Keratinocyte (primary cell): ENCODE results near the gene BPTF. TPM values are rescaled to one million over a fixed set of nuclear protein-coding genes. Genes with fewer than 3 reads are reported as not detected.
"Not testable (repeated sequence)": the region's sequence is repeated elsewhere in the genome, so short reads cannot be mapped to it uniquely, and the experiment has no call there.

ENCODE experiments used
- DNase-seq: peaks from one replicate; pipeline ENCODE4 v3.0.0-alpha.2; 2011; ENCODE audit warnings: low read depth, missing footprints, low spot score
- FAIRE-seq: peaks from 2 replicates; lab custom pipeline; 2011; peaks lifted over from hg19 to GRCh38; lab: Jason Lieb, UNC
- H2AFZ ChIP-seq: 2 replicates; pipeline ENCODE4 v1.6.0; 2012; ENCODE audit warnings: low read length, control low read depth, inconsistent platforms; ENCODE audit not compliant: control insufficient read depth
- H3K27ac ChIP-seq: 2 replicates; pipeline ENCODE4 v1.5.1; 2011; ENCODE audit warnings: low read length; ENCODE audit not compliant: control insufficient read depth, insufficient read depth
- H3K27me3 ChIP-seq: 3 replicates; pipeline ENCODE4 v1.6.0; 2011; ENCODE audit warnings: low read length; ENCODE audit not compliant: control insufficient read depth, insufficient read depth; ENCODE audit errors: extremely low read depth
- H3K36me3 ChIP-seq, 2 experiments: 2 replicates in 1 of 2; 3 replicates in 1 of 2; pipeline ENCODE4 v1.5.1; 2011; ENCODE audit warnings: low read length in 2 of 2, mild to moderate bottlenecking in 1 of 2; ENCODE audit not compliant: control insufficient read depth in 2 of 2, insufficient read depth in 2 of 2; ENCODE audit errors: extremely low read depth in 1 of 2
- H3K4me1 ChIP-seq: 3 replicates; pipeline ENCODE4 v1.5.1; 2011; ENCODE audit warnings: low read length; ENCODE audit not compliant: control insufficient read depth, insufficient read depth; ENCODE audit errors: extremely low read depth
- H3K4me2 ChIP-seq: 3 replicates; pipeline ENCODE4 v1.6.0; 2011; ENCODE audit warnings: low read depth, low read length; ENCODE audit not compliant: control insufficient read depth, insufficient read depth; ENCODE audit errors: extremely low read depth
- H3K4me3 ChIP-seq, 3 experiments: fragments of 200-600 bp in 1 of 3; sonication (generic) in 1 of 3; 2 replicates in 2 of 3; 3 replicates in 1 of 3; pipeline ENCODE4 v1.5.1; 2011 to 2016; ENCODE audit warnings: low read length in 3 of 3, mild to moderate bottlenecking in 3 of 3, control low read depth in 2 of 3, inconsistent platforms in 1 of 3, low read depth in 1 of 3, mixed read lengths in 1 of 3, mixed run types in 1 of 3, moderate library complexity in 1 of 3; ENCODE audit not compliant: control insufficient read depth in 2 of 3, insufficient read depth in 2 of 3; ENCODE audit errors: extremely low read depth in 1 of 3
- H3K79me2 ChIP-seq: 2 replicates; pipeline ENCODE4 v1.6.0; 2012; ENCODE audit warnings: low read length; ENCODE audit not compliant: control insufficient read depth, insufficient read depth
- H3K9ac ChIP-seq: 3 replicates; pipeline ENCODE4 v1.6.0; 2011; ENCODE audit warnings: low read length; ENCODE audit not compliant: control insufficient read depth, insufficient read depth; ENCODE audit errors: extremely low read depth
- H3K9me1 ChIP-seq: 3 replicates; pipeline ENCODE4 v1.6.0; 2011; ENCODE audit warnings: low read length; ENCODE audit not compliant: control insufficient read depth, insufficient read depth; ENCODE audit errors: extremely low read depth
- H3K9me3 ChIP-seq: 2 replicates; pipeline ENCODE4 v1.5.1; 2012; ENCODE audit warnings: low read depth, low read length; ENCODE audit not compliant: control insufficient read depth
- H4K20me1 ChIP-seq: 3 replicates; pipeline ENCODE4 v1.6.0; 2011; ENCODE audit warnings: low read length; ENCODE audit not compliant: control insufficient read depth, insufficient read depth; ENCODE audit errors: extremely low read depth
- CTCF ChIP-seq, 3 experiments: IDR thresholded peaks in 1 of 3; conservative IDR thresholded peaks in 1 of 3; optimal IDR thresholded peaks in 1 of 3; 2 replicates in 2 of 3; 3 replicates in 1 of 3; pipeline versions ENCODE3 to v1.5.1; 2011; ENCODE audit warnings: low read length in 3 of 3, mild to moderate bottlenecking in 3 of 3, moderate library complexity in 2 of 3, control low read depth in 1 of 3, inconsistent platforms in 1 of 3; ENCODE audit not compliant: insufficient read depth in 2 of 3; ENCODE audit errors: extremely low read depth in 1 of 3
- EZH2 ChIP-seq: IDR thresholded peaks from one replicate; pipeline ENCODE4 v1.6.1; 2012; ENCODE audit warnings: inconsistent platforms, mild to moderate bottlenecking, low read length, moderate library complexity
- dilution Hi-C: fragments of 300-500 bp; cut with MboI; formaldehyde crosslinking; loops from one replicate; pipeline ENCODE4 v1.7.0; 2020; ENCODE audit warnings: low sequenced_read_pairs; ENCODE audit not compliant: extremely low pct_ligation_motif_present
- polyA plus RNA-seq, 5 experiments: library from polyadenylated mRNA; depleted of rRNA in 3 of 5; stranded (reverse) in 3 of 5; stranded (forward) in 1 of 5; unstranded in 1 of 5; fragments of >200 nt; gene quantifications; 1 replicate in 1 of 5; 2 replicates in 3 of 5; 3 replicates in 1 of 5; pipeline versions ENCODE4 v1.2.1 to v1.2.3, GENCODE V29; 2011 to 2012; ENCODE audit warnings: missing spikeins in 2 of 5, low read depth in 1 of 5, low replicate concordance in 1 of 5

The BPTF gene
- polyA plus RNA-seq, 1 donor (not counting 4 experiments of a cell fraction or from before 2014, with no cell fraction given): 28.3 TPM

DNA sequence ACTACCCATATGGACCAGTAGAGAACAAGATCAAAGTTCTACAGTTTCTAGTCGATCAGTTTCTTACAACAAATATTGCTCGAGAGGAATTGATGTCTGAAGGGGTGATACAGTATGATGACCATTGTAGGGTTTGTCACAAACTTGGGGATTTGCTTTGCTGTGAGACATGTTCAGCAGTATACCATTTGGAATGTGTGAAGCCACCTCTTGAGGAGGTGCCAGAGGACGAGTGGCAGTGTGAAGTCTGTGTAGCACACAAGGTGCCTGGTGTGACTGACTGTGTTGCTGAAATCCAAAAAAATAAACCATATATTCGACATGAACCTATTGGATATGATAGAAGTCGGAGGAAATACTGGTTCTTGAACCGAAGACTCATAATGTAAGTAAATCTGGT lies 29.1 kb downstream of the BPTF start:
- FAIRE-seq: no peak
- peaks cover 2% of the 10 kb centered on the region for H4K20me1 ChIP-seq
- dilution Hi-C loops: no loop called here

DNA sequence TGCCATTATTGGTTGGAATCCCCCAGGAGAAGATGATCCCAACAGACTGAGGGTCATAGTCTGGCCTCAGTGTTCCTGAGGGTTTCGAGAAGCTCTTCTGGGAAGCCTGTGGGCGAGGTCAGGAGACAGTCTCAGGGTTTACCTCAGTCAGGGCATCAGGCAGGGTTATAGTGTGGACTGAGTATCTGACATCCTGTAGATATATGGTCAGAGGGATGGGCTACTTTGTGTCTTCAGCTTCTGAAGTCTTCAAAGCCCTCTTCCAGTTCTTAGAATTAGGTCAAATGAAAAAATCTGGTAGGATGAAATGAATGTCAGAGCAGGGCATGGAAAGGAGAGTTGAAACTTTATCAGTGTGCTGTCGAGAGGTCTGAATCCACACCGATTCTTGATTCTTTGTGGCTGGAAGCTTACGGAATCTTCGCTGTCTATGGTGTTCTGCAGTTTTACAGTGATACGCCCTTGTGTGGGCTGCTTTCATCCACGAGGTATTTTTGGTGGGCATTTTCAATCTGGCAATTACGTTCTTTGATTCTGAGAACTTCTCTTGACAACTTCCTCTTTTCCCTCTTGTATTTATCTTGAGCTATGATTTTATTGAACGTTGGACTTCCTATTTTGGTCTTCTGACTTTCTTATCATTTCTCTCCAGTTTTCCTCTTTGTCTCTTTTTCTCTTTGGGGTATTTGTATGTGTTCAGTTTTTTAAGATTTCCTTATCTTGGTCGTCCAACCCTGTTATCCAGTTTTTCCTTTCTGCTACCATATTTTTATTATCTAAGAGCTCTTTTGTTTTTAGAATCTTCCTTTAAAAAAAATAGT lies 30.4 kb downstream of the BPTF start:
- Histone ChIP-seq H3K4me1 (no peaks in the 10 kb centered on the region), H3K9me3 (no peaks in the 10 kb centered on the region), H3K27me3 (no peaks in the 10 kb centered on the region), H3K36me3 (peaks cover 5 to 15% of the 10 kb centered on the region in 2 experiments), H2AFZ (no peak overlapping the region), H3K79me2 (peaks cover 71% of the 10 kb centered on the region), H3K9ac (no peak overlapping the region), H3K4me3 (no peak overlapping the region), H4K20me1 (peaks cover 2% of the 10 kb centered on the region), H3K27ac (no peak overlapping the region), H3K9me1 (no peaks in the 10 kb centered on the region), H3K4me2 (no peak overlapping the region)
- TF ChIP-seq CTCF (optimal IDR thresholded peaks at IDR 0.05 in 1 of 3, IDR thresholded peaks at IDR 0.05 in 1 of 3, conservative IDR thresholded peaks at IDR 0.05 in 1 of 3; ENCODE audit: extremely low read depth in 1 of 3, insufficient read depth in 2 of 3, low read length in 3 of 3): no peak
- no peak for TF ChIP-seq EZH2
- DNase-seq (no peak), FAIRE-seq (no peak)
- dilution Hi-C loops: no loop called here

More for the DNA sequence above, 29.1 kb downstream of the BPTF start:
- H3K9me3 ChIP-seq: no peaks in the 10 kb centered on the region
- H3K4me2 ChIP-seq: no peak overlapping the region
- H3K27me3 ChIP-seq: no peaks in the 10 kb centered on the region
- H2AFZ ChIP-seq: no peak overlapping the region
- no peak for DNase-seq
- no peaks in the 10 kb centered on the region for H3K9me1 ChIP-seq
- H3K79me2 ChIP-seq: peaks cover 80% of the 10 kb centered on the region
- peaks cover 5 to 15% of the 10 kb centered on the region in 2 experiments for H3K36me3 ChIP-seq
- no peak overlapping the region for H3K27ac ChIP-seq
- H3K9ac ChIP-seq: no peak overlapping the region
- H3K4me1 ChIP-seq: no peaks in the 10 kb centered on the region
- H3K4me3 ChIP-seq: no peak overlapping the region
- no peak for TF ChIP-seq EZH2
- TF ChIP-seq CTCF (optimal IDR thresholded peaks at IDR 0.05 in 1 of 3, IDR thresholded peaks at IDR 0.05 in 1 of 3, conservative IDR thresholded peaks at IDR 0.05 in 1 of 3; ENCODE audit: extremely low read depth in 1 of 3, insufficient read depth in 2 of 3, low read length in 3 of 3): no peak

GRCh38 chr17:67856402-67856801 lies 31.1 kb downstream of the BPTF start:
- H3K27ac ChIP-seq, H3K9me3 ChIP-seq, dilution Hi-C loops, H3K4me1 ChIP-seq, H2AFZ ChIP-seq, H3K4me2 ChIP-seq, H3K9me1 ChIP-seq, H3K27me3 ChIP-seq, DNase-seq, H3K9ac ChIP-seq, FAIRE-seq, H3K4me3 ChIP-seq, H4K20me1 ChIP-seq: not testable (repeated sequence)
- peaks cover 5 to 15% of the 10 kb centered on the region in 2 experiments for H3K36me3 ChIP-seq
- H3K79me2 ChIP-seq: peaks cover 72% of the 10 kb centered on the region
